Trophoblast cell (in vitro differentiated cells and primary cell): ENCODE measurements around the gene TKTL1.

Experiments
- DNase-seq, 2 donors: peaks; one replicate each; pipeline ENCODE4 v3.0.0-alpha.2; 2016
- H2AFZ ChIP-seq: 2 replicates; pipeline ENCODE4 v1.6.1; 2013; ENCODE audit warnings: low read length, moderate library complexity, mild to moderate bottlenecking; ENCODE audit not compliant: insufficient read depth, poor library complexity
- H2AK5ac ChIP-seq: 2 replicates; pipeline ENCODE4 v1.6.1; 2013; ENCODE audit warnings: mild to moderate bottlenecking, low read length
- H2BK120ac ChIP-seq: 2 replicates; pipeline ENCODE4 v1.6.1; 2013; ENCODE audit warnings: low read length, mild to moderate bottlenecking, moderate library complexity; ENCODE audit not compliant: insufficient read depth, poor library complexity
- H2BK12ac ChIP-seq: 2 replicates; pipeline ENCODE4 v1.6.1; 2013; ENCODE audit warnings: mild to moderate bottlenecking, low read length, moderate library complexity
- H2BK5ac ChIP-seq: 2 replicates; pipeline ENCODE4 v1.6.1; 2013; ENCODE audit warnings: low read length, low read depth, moderate library complexity, mild to moderate bottlenecking; ENCODE audit not compliant: poor library complexity
- H3K14ac ChIP-seq: 2 replicates; pipeline ENCODE4 v1.6.1; 2013; ENCODE audit warnings: mild to moderate bottlenecking, low read length
- H3K18ac ChIP-seq: 2 replicates; pipeline ENCODE4 v1.6.1; 2013; ENCODE audit warnings: mild to moderate bottlenecking, low read length
- H3K23ac ChIP-seq: 2 replicates; pipeline ENCODE4 v1.6.1; 2013; ENCODE audit warnings: low read length
- H3K27ac ChIP-seq: 2 replicates; pipeline ENCODE4 v1.5.1; 2013; ENCODE audit warnings: low read depth, mild to moderate bottlenecking, inconsistent platforms, low read length, moderate library complexity
- H3K27me3 ChIP-seq: 2 replicates; pipeline ENCODE4 v1.6.1; 2013; ENCODE audit warnings: inconsistent platforms, mild to moderate bottlenecking, low read length, moderate library complexity; ENCODE audit not compliant: insufficient read depth
- H3K36me3 ChIP-seq, 2 experiments: 1 replicate in 1 of 2; 2 replicates in 1 of 2; pipeline ENCODE4 v1.6.1; 2013; ENCODE audit warnings: low read length in 2 of 2, mild to moderate bottlenecking in 2 of 2, moderate library complexity in 1 of 2; ENCODE audit not compliant: insufficient read depth in 2 of 2, control insufficient read depth in 1 of 2
- H3K4ac ChIP-seq: 2 replicates; pipeline ENCODE4 v1.6.1; 2013; ENCODE audit warnings: low read depth, mild to moderate bottlenecking, low read length, moderate library complexity
- H3K4me1 ChIP-seq, 2 experiments: 1 replicate in 1 of 2; 2 replicates in 1 of 2; pipeline ENCODE4 v1.6.1; 2013; ENCODE audit warnings: low read length in 2 of 2, mild to moderate bottlenecking in 2 of 2, moderate library complexity in 1 of 2; ENCODE audit not compliant: insufficient read depth in 2 of 2, control insufficient read depth in 1 of 2
- H3K4me2 ChIP-seq: 2 replicates; pipeline ENCODE4 v1.6.1; 2013; ENCODE audit warnings: inconsistent platforms, mild to moderate bottlenecking, low read length, moderate library complexity
- H3K4me3 ChIP-seq: 2 replicates; pipeline ENCODE4 v1.5.1; 2013; ENCODE audit warnings: mild to moderate bottlenecking, low read depth, low read length, inconsistent platforms
- H3K79me1 ChIP-seq: one replicate; pipeline ENCODE4 v1.6.1; 2013; ENCODE audit warnings: low read length
- H3K79me2 ChIP-seq: 2 replicates; pipeline ENCODE4 v1.6.1; 2013; ENCODE audit warnings: low read length, mild to moderate bottlenecking; ENCODE audit not compliant: control insufficient read depth, insufficient read depth, poor library complexity
- H3K9ac ChIP-seq: 2 replicates; pipeline ENCODE4 v1.6.1; 2013; ENCODE audit warnings: mild to moderate bottlenecking, low read length
- H3K9me3 ChIP-seq: 2 replicates; pipeline ENCODE4 v1.6.1; 2013; ENCODE audit warnings: low read depth, mild to moderate bottlenecking, control low read depth, inconsistent platforms, low read length; ENCODE audit not compliant: insufficient read depth
- H4K12ac ChIP-seq: 2 replicates; pipeline ENCODE4 v1.6.1; 2013; ENCODE audit warnings: low read depth, mild to moderate bottlenecking, low read length, moderate library complexity
- H4K8ac ChIP-seq: 2 replicates; pipeline ENCODE4 v1.6.1; 2013; ENCODE audit warnings: low read depth, mild to moderate bottlenecking, low read length, moderate library complexity
- H4K91ac ChIP-seq: one replicate; pipeline ENCODE4 v1.6.1; 2013; ENCODE audit warnings: low read depth, mild to moderate bottlenecking, low read length, moderate library complexity
- WGBS: extraction: QIAGEN DNeasy Blood & Tissue Kit; methylation state at CpG from one replicate; pipeline ENCODE4 v1.1.7; 2013; ENCODE audit warnings: missing lambda C conversion rate; ENCODE audit not compliant: insufficient read length, insufficient coverage; ENCODE audit errors: extremely low coverage; 5-methylcytosine and 5-hydroxymethylcytosine counted together

The TKTL1 gene

GRCh38 chrX:154362085-154362742 is 66.6 kb downstream of the TKTL1 start:
- H3K36me3 ChIP-seq: peaks cover 96% of the 10 kb centered on the region in 2 experiments
- no peak for DNase-seq
- H3K79me1 ChIP-seq: no peaks in the 10 kb centered on the region
- peak overlapping the region; percentile 33 for H3K4ac ChIP-seq
- no peak overlapping the region for H2BK5ac ChIP-seq
- no peak overlapping the region for H2AFZ ChIP-seq
- no peak overlapping the region for H3K27ac ChIP-seq
- H2BK120ac ChIP-seq: no peak overlapping the region
- no peak overlapping the region for H3K9ac ChIP-seq
- H3K18ac ChIP-seq: no peak overlapping the region
- H3K14ac ChIP-seq: no peak overlapping the region
- no peak overlapping the region for H4K8ac ChIP-seq
- H2BK12ac ChIP-seq: no peak overlapping the region
- no peaks in the 10 kb centered on the region for H3K27me3 ChIP-seq
- WGBS: no CpG with 5 or more reads among the region's 30 CpGs
- no peaks in the 10 kb centered on the region for H3K9me3 ChIP-seq
- H3K4me2 ChIP-seq: no peak overlapping the region
- H3K4me1 ChIP-seq: no peaks in the 10 kb centered on the region
- no peak overlapping the region for H3K23ac ChIP-seq
- peaks cover 4% of the 10 kb centered on the region for H3K79me2 ChIP-seq
- H4K12ac ChIP-seq: no peak overlapping the region
- no peak overlapping the region for H3K4me3 ChIP-seq
- H4K91ac ChIP-seq: no peak overlapping the region
- H2AK5ac ChIP-seq: no peak overlapping the region

GRCh38 chrX:154363706-154364439 is 68.3 kb downstream of the TKTL1 start:
- Histone ChIP-seq H2AFZ (no peak overlapping the region), H3K23ac (no peak overlapping the region), H3K18ac (no peak overlapping the region), H2BK12ac (no peak overlapping the region), H3K4me1 (peaks cover 8 to 9% of the 10 kb centered on the region in 2 experiments), H3K4ac (no peak overlapping the region), H3K27ac (no peak overlapping the region), H3K4me3 (no peak overlapping the region), H3K79me1 (peaks cover 4% of the 10 kb centered on the region), H2BK120ac (no peak overlapping the region), H3K9me3 (no peaks in the 10 kb centered on the region), H4K8ac (no peak overlapping the region), H3K79me2 (peaks cover 16% of the 10 kb centered on the region), H4K12ac (no peak overlapping the region), H2AK5ac (no peak overlapping the region), H4K91ac (no peak overlapping the region), H3K27me3 (no peaks in the 10 kb centered on the region), H3K14ac (no peak overlapping the region), H2BK5ac (no peak overlapping the region), H3K36me3 (peaks cover 95 to 96% of the 10 kb centered on the region in 2 experiments), H3K4me2 (no peak overlapping the region), H3K9ac (no peak overlapping the region)
- DNase-seq: no peak
- WGBS: no CpG with 5 or more reads among the region's 20 CpGs

GRCh38 chrX:154365052-154365600 is 69.5 kb downstream of the TKTL1 start:
- no peak overlapping the region for H3K4ac ChIP-seq
- no peak overlapping the region for H3K14ac ChIP-seq
- peaks cover 85 to 88% of the 10 kb centered on the region in 2 experiments for H3K36me3 ChIP-seq
- no CpG with 5 or more reads among the region's 20 CpGs for WGBS
- H3K79me1 ChIP-seq: peaks cover 12% of the 10 kb centered on the region
- no peak overlapping the region for H3K18ac ChIP-seq
- H3K4me1 ChIP-seq: peaks cover 8 to 9% of the 10 kb centered on the region in 2 experiments
- no peak overlapping the region for H2AK5ac ChIP-seq
- peaks cover 25% of the 10 kb centered on the region for H3K79me2 ChIP-seq
- H3K9ac ChIP-seq: no peak overlapping the region
- H2BK12ac ChIP-seq: no peak overlapping the region
- H4K8ac ChIP-seq: no peak overlapping the region
- no peak for DNase-seq
- no peak overlapping the region for H4K91ac ChIP-seq
- H2BK120ac ChIP-seq: no peak overlapping the region
- no peak overlapping the region for H3K27ac ChIP-seq
- H2AFZ ChIP-seq: no peak overlapping the region
- H3K27me3 ChIP-seq: no peaks in the 10 kb centered on the region
- H2BK5ac ChIP-seq: no peak overlapping the region
- no peak overlapping the region for H4K12ac ChIP-seq
- no peak overlapping the region for H3K4me2 ChIP-seq
- no peak overlapping the region for H3K4me3 ChIP-seq
- H3K9me3 ChIP-seq: no peaks in the 10 kb centered on the region
- H3K23ac ChIP-seq: no peak overlapping the region

GRCh38 chrX:154365997-154366665 is 70.5 kb downstream of the TKTL1 start:
- Histone ChIP-seq H4K12ac (peak overlapping the region; percentile 69), H2AFZ (no peak overlapping the region), H3K23ac (no peak overlapping the region), H3K4me1 (peaks cover 8 to 9% of the 10 kb centered on the region in 2 experiments), H3K9me3 (no peaks in the 10 kb centered on the region), H2BK120ac (no peak overlapping the region), H3K4me3 (no peak overlapping the region), H2AK5ac (no peak overlapping the region), H3K36me3 (peaks cover 81 to 85% of the 10 kb centered on the region in 2 experiments), H4K91ac (no peak overlapping the region), H3K79me1 (peaks cover 20% of the 10 kb centered on the region), H3K9ac (no peak overlapping the region), H3K27ac (no peak overlapping the region), H3K18ac (no peak overlapping the region), H3K4ac (peak overlapping the region; percentile 89), H3K79me2 (peaks cover 33% of the 10 kb centered on the region), H3K4me2 (no peak overlapping the region), H3K27me3 (no peaks in the 10 kb centered on the region), H2BK5ac (no peak overlapping the region), H3K14ac (no peak overlapping the region), H2BK12ac (no peak overlapping the region), H4K8ac (no peak overlapping the region)
- no CpG with 5 or more reads among the region's 32 CpGs for WGBS
- DNase-seq: no peak
